ENCODE data around the gene HELZ2.
"Not testable (repeated sequence)": the region's sequence is repeated elsewhere in the genome, so short reads cannot be mapped to it uniquely, and the experiment has no call there.

HELZ2 gene

GRCh38 chr20:63564036-63564810 lies 9.8 kb downstream of the HELZ2 start:
- DNase-seq (ENCODE audit: low spot score), result no peak

GRCh38 chr20:63563225-63563935 lies 10.7 kb downstream of the HELZ2 start:
- no peak for DNase-seq (ENCODE audit: low spot score)

GRCh38 chr20:63562461-63563224 lies 11.4 kb downstream of the HELZ2 start:
- DNase-seq (ENCODE audit: low spot score), result no peak

- no peak for DNase-seq (ENCODE audit: low spot score)
Measured at GRCh38 chr20:63561624-63562396, 12.2 kb downstream of the HELZ2 start.

GRCh38 chr20:63560856-63561609 lies 13.0 kb downstream of the HELZ2 start:
- DNase-seq (ENCODE audit: low spot score), result no peak

GRCh38 chr20:63560333-63560805 lies 13.7 kb downstream of the HELZ2 start:
- no peak for DNase-seq (ENCODE audit: low spot score)

- DNase-seq (ENCODE audit: low spot score), result not testable (repeated sequence)
Measured at GRCh38 chr20:63559485-63560332, 14.3 kb downstream of the HELZ2 start.

- DNase-seq (ENCODE audit: low spot score), result no peak
Measured at GRCh38 chr20:63558804-63559484, 15.1 kb downstream of the HELZ2 start.

- no peak for DNase-seq (ENCODE audit: low spot score)
Measured at GRCh38 chr20:63557481-63557891, 16.6 kb downstream of the HELZ2 start.

GRCh38 chr20:63556873-63557478 lies 17.1 kb downstream of the HELZ2 start:
- DNase-seq (ENCODE audit: low spot score), result no peak

GRCh38 chr20:63555661-63556381 lies 18.2 kb downstream of the HELZ2 start:
- no peak for DNase-seq (ENCODE audit: low spot score)

GRCh38 chr20:63554361-63555278 lies 19.4 kb downstream of the HELZ2 start:
- DNase-seq (ENCODE audit: low spot score), result no peak

GRCh38 chr20:63553933-63554290 lies 20.1 kb downstream of the HELZ2 start, which contains the start of gene FNDC11:
TSS of gene FNDC11 (plus strand) at chr20:63554159. CDS start at chr20:63555664, 1,505 bp downstream.
- peak; percentile 80 for DNase-seq (ENCODE audit: low spot score)

GRCh38 chr20:63553251-63553932 lies 20.6 kb downstream of the HELZ2 start:
- peak; percentile 87 for DNase-seq (ENCODE audit: low spot score)

GRCh38 chr20:63552481-63553249 lies 21.4 kb downstream of the HELZ2 start:
- no peak for DNase-seq (ENCODE audit: low spot score)

- no peak for DNase-seq (ENCODE audit: low spot score)
Measured at GRCh38 chr20:63551068-63551467, 23.0 kb downstream of the HELZ2 start.
